ENCODE results near the gene UVSSA.

Gene UVSSA

GRCh38 chr4:1350169-1350520 is 3.1 kb downstream of the UVSSA start:
- no peak for DNase-seq

GRCh38 chr4:1351854-1352566 is 5.0 kb downstream of the UVSSA start:
- peak; percentile 86 to 89 for DNase-seq

- DNase-seq, result no peak
Observed at GRCh38 chr4:1352567-1352900, 5.5 kb downstream of the UVSSA start.

GRCh38 chr4:1353186-1354055 is 6.4 kb downstream of the UVSSA start:
- DNase-seq, result no peak

- DNase-seq, result no peak
Observed at GRCh38 chr4:1354136-1354982, 7.4 kb downstream of the UVSSA start.

- no peak for DNase-seq
Observed at GRCh38 chr4:1354983-1355275, 7.9 kb downstream of the UVSSA start.

GRCh38 chr4:1355378-1355777 is 8.4 kb downstream of the UVSSA start:
- no peak for DNase-seq

GRCh38 chr4:1356181-1356998 is 9.4 kb downstream of the UVSSA start:
- DNase-seq, result peak; percentile 38 to 49

GRCh38 chr4:1357356-1358248 is 10.6 kb downstream of the UVSSA start:
- no peak for DNase-seq

GRCh38 chr4:1358421-1359143 is 11.6 kb downstream of the UVSSA start:
- DNase-seq, result no peak

GRCh38 chr4:1359144-1359501 is 12.1 kb downstream of the UVSSA start:
- no peak for DNase-seq

- no peak for DNase-seq
Observed at GRCh38 chr4:1359976-1360375, 13.0 kb downstream of the UVSSA start.

- DNase-seq, result no peak
Observed at GRCh38 chr4:1360423-1361283, 13.6 kb downstream of the UVSSA start.

- DNase-seq, result no peak
Observed at GRCh38 chr4:1361431-1361830, 14.4 kb downstream of the UVSSA start.

- DNase-seq, result no peak
Observed at GRCh38 chr4:1362046-1362445, 15.0 kb downstream of the UVSSA start.

- no peak for DNase-seq
Observed at GRCh38 chr4:1362521-1362920, 15.5 kb downstream of the UVSSA start.

GRCh38 chr4:1363513-1363912 is 16.5 kb downstream of the UVSSA start:
- DNase-seq, result no peak

- DNase-seq, result no peak
Observed at GRCh38 chr4:1364217-1364616, 17.2 kb downstream of the UVSSA start.

GRCh38 chr4:1364748-1365147 is 17.7 kb downstream of the UVSSA start:
- no peak for DNase-seq
